Mesothelial cell of epicardium (in vitro differentiated cells): ENCODE results near the gene UBQLN1. TPM values are rescaled to one million over a fixed set of nuclear protein-coding genes. Genes with fewer than 3 reads are reported as not detected.

Experiments used
- DNase-seq, 2 experiments: peaks; one replicate each; pipeline ENCODE4 v3.0.0; 2021; ENCODE audit warnings: low spot score in 2 of 2; ENCODE audit not compliant: unreplicated experiment in 2 of 2
- H3K27ac Mint-ChIP-seq: 2 replicates; pipeline ENCODE4 v1.8.0; 2021; ENCODE audit warnings: mixed read lengths
- H3K27me3 Mint-ChIP-seq: 2 replicates; pipeline ENCODE4 v1.8.0; 2021; ENCODE audit warnings: low read depth, mixed read lengths
- H3K36me3 Mint-ChIP-seq: 2 replicates; pipeline ENCODE4 v1.8.0; 2021; ENCODE audit warnings: mixed read lengths
- H3K4me1 Mint-ChIP-seq: 2 replicates; pipeline ENCODE4 v1.8.0; 2021; ENCODE audit warnings: mixed read lengths
- H3K4me3 Mint-ChIP-seq: 2 replicates; pipeline ENCODE4 v1.8.0; 2021; ENCODE audit warnings: mild to moderate bottlenecking, moderate library complexity, mixed read lengths
- H3K9me3 Mint-ChIP-seq: 2 replicates; pipeline ENCODE4 v1.8.0; 2021; ENCODE audit warnings: mixed read lengths
- CTCF ChIP-seq: fragments of 200-600 bp; sonication (generic); IDR thresholded peaks from one replicate; pipeline ENCODE4 v1.5.0; 2021; ENCODE audit warnings: antibody characterized with exemption; ENCODE audit not compliant: unreplicated experiment
- total RNA-seq: library from RNA; stranded (reverse); gene quantifications from 3 replicates; pipeline ENCODE4 v1.2.1, GENCODE V29; 2021

Gene UBQLN1
- total RNA-seq, 1 donor from 2014 or later, result 91.5 TPM

DNA sequence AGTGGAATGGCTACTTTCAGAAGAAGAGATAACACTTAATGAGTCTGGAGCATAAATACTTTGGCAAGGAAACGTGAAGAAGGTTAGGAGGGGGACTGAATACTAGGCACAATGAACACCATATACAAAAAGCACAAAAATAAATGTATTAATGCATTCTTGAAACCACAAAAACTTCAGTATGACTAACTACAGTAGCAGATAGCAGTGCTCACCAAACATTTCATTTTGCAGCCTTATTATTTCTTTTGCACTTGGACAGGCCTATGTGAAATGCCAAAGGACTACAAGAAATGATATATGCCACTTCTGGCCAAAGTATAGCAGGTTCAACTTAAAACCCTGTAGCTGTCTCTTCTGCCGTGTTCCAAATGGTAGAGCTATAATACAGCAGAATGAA, 26.3 kb downstream of the UBQLN1 start:
- Mint-ChIP-seq H3K9me3 (no peaks in the 10 kb centered on the region), H3K27me3 (no peaks in the 10 kb centered on the region), H3K4me3 (no peak overlapping the region), H3K27ac (no peak overlapping the region), H3K36me3 (peaks cover 27% of the 10 kb centered on the region), H3K4me1 (no peaks in the 10 kb centered on the region)
- TF ChIP-seq CTCF, result no peak
- no peak for DNase-seq

DNA sequence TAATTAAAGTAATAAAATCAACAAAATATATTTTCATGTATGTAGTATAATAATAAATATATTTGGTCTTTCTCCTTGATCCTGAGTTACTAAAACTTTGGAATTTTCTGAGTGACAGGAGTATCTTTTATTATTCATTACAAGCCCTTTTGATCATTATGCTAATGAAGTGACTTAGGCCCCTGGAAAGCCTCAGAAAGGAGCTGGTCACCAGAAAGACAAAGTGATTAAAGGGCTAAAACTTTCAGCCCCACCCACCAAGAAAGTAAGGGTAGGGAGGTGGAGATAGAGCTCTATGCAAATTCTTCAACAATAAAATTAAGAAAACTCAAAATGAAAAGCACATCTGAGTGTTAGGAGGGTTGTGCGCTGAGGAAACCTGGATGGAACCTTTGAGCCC, 27.5 kb downstream of the UBQLN1 start:
- no peak overlapping the region for H3K4me3 Mint-ChIP-seq
- H3K9me3 Mint-ChIP-seq, result no peaks in the 10 kb centered on the region
- no peaks in the 10 kb centered on the region for H3K4me1 Mint-ChIP-seq
- no peak overlapping the region for H3K27ac Mint-ChIP-seq
- no peak for DNase-seq
- H3K36me3 Mint-ChIP-seq, result peaks cover 27% of the 10 kb centered on the region
- TF ChIP-seq CTCF, result no peak
- H3K27me3 Mint-ChIP-seq, result no peaks in the 10 kb centered on the region

DNA sequence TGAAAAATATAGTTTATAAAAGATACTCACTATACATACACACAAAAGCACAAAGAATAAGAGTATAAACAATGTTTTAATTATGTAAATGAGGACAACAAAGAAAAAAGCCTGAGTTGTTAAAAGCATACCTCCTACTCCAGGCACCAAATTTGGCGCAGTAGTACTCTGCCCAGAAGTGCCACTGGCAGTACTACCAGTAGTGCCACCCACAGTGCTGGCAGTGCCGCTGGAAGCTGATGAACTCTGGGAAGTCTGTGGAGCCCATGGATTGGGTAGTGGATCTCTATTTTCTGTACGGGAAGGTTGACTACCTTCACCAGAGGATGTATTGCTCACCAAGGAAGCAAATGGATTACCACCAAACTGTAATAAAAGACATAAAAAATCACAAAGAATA, 30.2 kb downstream of the UBQLN1 start:
- Mint-ChIP-seq H3K9me3 (no peaks in the 10 kb centered on the region), H3K4me1 (no peaks in the 10 kb centered on the region), H3K27ac (no peak overlapping the region), H3K4me3 (no peak overlapping the region), H3K36me3 (peaks cover 34% of the 10 kb centered on the region), H3K27me3 (no peaks in the 10 kb centered on the region)
- DNase-seq, result no peak
- TF ChIP-seq CTCF, result no peak

GRCh38 chr9:83675466-83675865, 32.3 kb downstream of the UBQLN1 start:
- TF ChIP-seq CTCF, result no peak
- DNase-seq, result no peak
- no peaks in the 10 kb centered on the region for H3K9me3 Mint-ChIP-seq
- H3K27ac Mint-ChIP-seq, result no peak overlapping the region
- no peaks in the 10 kb centered on the region for H3K27me3 Mint-ChIP-seq
- H3K36me3 Mint-ChIP-seq, result peaks cover 42% of the 10 kb centered on the region
- no peaks in the 10 kb centered on the region for H3K4me1 Mint-ChIP-seq
- H3K4me3 Mint-ChIP-seq, result no peak overlapping the region

GRCh38 chr9:83671451-83671850, 36.3 kb downstream of the UBQLN1 start:
- Mint-ChIP-seq H3K4me3 (no peak overlapping the region), H3K27ac (no peak overlapping the region), H3K4me1 (no peaks in the 10 kb centered on the region), H3K36me3 (peaks cover 28% of the 10 kb centered on the region), H3K27me3 (no peaks in the 10 kb centered on the region), H3K9me3 (no peaks in the 10 kb centered on the region)
- no peak for TF ChIP-seq CTCF
- DNase-seq, result no peak

- Mint-ChIP-seq H3K27ac (no peak overlapping the region), H3K4me3 (no peak overlapping the region), H3K4me1 (no peaks in the 10 kb centered on the region), H3K9me3 (no peaks in the 10 kb centered on the region), H3K36me3 (peaks cover 37% of the 10 kb centered on the region), H3K27me3 (no peaks in the 10 kb centered on the region)
- TF ChIP-seq CTCF, result no peak
- DNase-seq, result no peak
Observed at GRCh38 chr9:83670381-83670780, 37.4 kb downstream of the UBQLN1 start.
